ENCODE measurements around the gene GPATCH8. TPM values are rescaled to one million over a fixed set of nuclear protein-coding genes. Genes with fewer than 3 reads are reported as not detected.

The GPATCH8 gene
- total and polyA plus RNA-seq, 2 of the 8 experiments (the other 6 are each of a cell fraction or from before 2014, with no cell fraction given), result 20.5 to 58.1 TPM

DNA sequence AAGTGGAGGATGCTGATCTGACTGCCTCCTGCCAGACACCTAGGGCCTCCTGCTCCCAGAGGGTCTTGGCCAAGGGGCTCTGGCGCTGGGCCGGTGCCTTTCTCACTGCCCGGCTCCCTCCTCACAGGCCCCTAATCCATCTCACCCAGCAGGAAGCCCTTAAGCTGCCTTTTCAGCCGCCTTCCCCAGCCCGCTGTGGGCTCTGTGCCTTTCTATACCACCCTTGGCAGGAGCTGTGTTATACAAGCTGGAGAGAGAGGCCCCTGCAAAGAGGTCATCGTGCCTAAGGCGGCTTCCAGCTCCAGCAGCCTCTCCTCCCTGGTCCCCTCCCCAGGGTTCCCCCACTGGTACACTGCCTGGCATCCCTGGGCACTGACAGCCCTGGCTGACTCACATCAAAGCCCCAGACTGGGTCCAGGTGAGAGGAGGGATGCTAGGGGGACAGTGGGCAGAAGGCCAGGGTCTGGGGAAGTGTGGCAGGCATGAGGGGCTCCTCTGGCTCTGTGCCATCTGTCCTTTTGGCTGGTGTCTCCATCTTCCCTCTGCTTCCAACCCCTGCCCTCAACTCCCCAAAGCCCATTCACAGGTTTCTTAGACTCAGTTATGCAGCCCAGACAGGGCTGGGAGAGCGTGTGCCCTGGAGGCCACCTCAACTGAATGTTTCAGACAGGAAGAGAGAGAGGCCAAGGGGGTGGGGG is 38.8 kb upstream of the GPATCH8 start:
- Histone ChIP-seq H3K4ac (replicated peaks; ENCODE audit: insufficient read length, low read depth, low read length) (no peak overlapping the region), H2BK12ac (ENCODE audit: low read depth, low read length) (peak overlapping the region; percentile 78; the same call in 1 of the 2 replicates), H3K9ac (replicated peaks in 1 of 4; ENCODE audit: extremely low read depth in 1 of 4, low read depth in 3 of 4, low read length in 3 of 4) (no peak overlapping the region), H2BK15ac (ENCODE audit: low read length) (no peak overlapping the region), H3K23ac (ENCODE audit: insufficient read length) (no peak overlapping the region), H3K79me1 (ENCODE audit: low read depth, low read length) (no peaks in the 10 kb centered on the region; the same call in 1 of the 2 replicates), H3K4me2 (ENCODE audit: insufficient read depth in 1 of 2, low read depth in 2 of 2, low read length in 2 of 2) (peak overlapping the region; percentile 69 to 87), H4K8ac (ENCODE audit: extremely low read depth, insufficient read depth, low read length) (no peak overlapping the region), H3K4me1 (replicated peaks in 1 of 4; ENCODE audit: control insufficient read depth in 3 of 4, insufficient read depth in 4 of 4, low read length in 3 of 4) (peaks cover 25 to 52% (median 41%) of the 10 kb centered on the region in 4 experiments), H3K27me3 (replicated peaks in 1 of 4; ENCODE audit: control insufficient read depth in 3 of 4, extremely low read depth in 1 of 4, insufficient read depth in 3 of 4, low read length in 3 of 4) (peaks cover 11 to 72% (median 41%) of the 10 kb centered on the region in 4 experiments), H2BK20ac (ENCODE audit: low read length) (0 out of 2 replicates have a peak overlapping the region, but pooled peaks have one; percentile 48), H2BK5ac (ENCODE audit: low read depth, low read length) (peak overlapping the region; percentile 18; the same call in 1 of the 2 replicates), H4K5ac (ENCODE audit: insufficient read length, low read depth, low read length) (no peak overlapping the region), H3K36me3 (ENCODE audit: control insufficient read depth in 2 of 4, insufficient read depth in 4 of 4, low read length in 3 of 4) (no peaks in the 10 kb centered on the region), H3K27ac (ENCODE audit: low read depth, low read length) (no peak overlapping the region), H3K9me3 (ENCODE audit: insufficient read depth in 2 of 2, low read depth in 1 of 2, low read length in 1 of 2) (no peaks in the 10 kb centered on the region), H2AFZ (ENCODE audit: low read length) (no peak overlapping the region), H3K4me3 (ENCODE audit: extremely low read depth in 1 of 4, insufficient read depth in 2 of 4, low read depth in 3 of 4, low read length in 4 of 4) (peak overlapping the region in 3 of 4 experiments; percentile 20 to 50 (median 29); a peak in 5 of 8 replicates), H3K56ac (replicated peaks; ENCODE audit: insufficient read length, low read depth, low read length) (no peak overlapping the region), H2AK5ac (ENCODE audit: low read depth, low read length) (peak overlapping the region; percentile 68; the same call in 1 of the 2 replicates), H4K20me1 (replicated peaks in 1 of 2; ENCODE audit: control insufficient read depth in 1 of 2, insufficient read depth in 2 of 2, low read length in 2 of 2) (no peaks in the 10 kb centered on the region), H4K91ac (replicated peaks; ENCODE audit: insufficient read length, low read length) (peak overlapping the region; percentile 25), H3K23me2 (ENCODE audit: low read depth, low read length) (peaks cover 3% of the 10 kb centered on the region; the same call in 1 of the 2 replicates), H2BK120ac (replicated peaks; ENCODE audit: low read depth, low read length) (no peak overlapping the region), H3K18ac (ENCODE audit: extremely low read depth, low read length) (peak overlapping the region; percentile 80; the same call in 1 of the 2 replicates), H3K79me2 (ENCODE audit: control insufficient read depth in 1 of 2, insufficient read depth in 2 of 2, low read length in 2 of 2) (no peaks in the 10 kb centered on the region), H3K14ac (ENCODE audit: insufficient read length) (no peak overlapping the region)
- CTCF ChIA-PET (ENCODE audit: partially characterized antibody), result interaction anchor here (0.6 to 3.9 kb wide), 7 partner anchors 9 to 197 kb away, joined by 3 to 18 read pairs (median 4); partner anchors contain the start of gene GRN
- DNase-seq (ENCODE audit: low read depth in 1 of 2, low spot score in 2 of 2) (peak in 1 of 2 experiments; percentile 77), FAIRE-seq (peak; percentile 52)
- POLR2A ChIA-PET (ENCODE audit: partially characterized antibody), result interaction anchor here (0.6 to 14.7 kb wide), 9 partner anchors 8 to 93 kb away, joined by 3 to 219 read pairs (median 5); partner anchors contain the start of gene FZD2
- 0% methylated on average over 8 of the region's 8 CpGs; no CpG with 5 or more reads in 1 of the 2 experiments for WGBS, 2 experiments (ENCODE audit: extremely low coverage in 1 of 2, insufficient coverage in 1 of 2, insufficient read length in 1 of 2, insufficient replicate concordance in 2 of 2, low coverage in 1 of 2, low lambda C conversion rate in 2 of 2, missing lambda C conversion rate in 1 of 2)
- TF ChIP-seq RNF2 (IDR thresholded peaks at IDR 0.05; ENCODE audit: borderline replicate concordance, low read depth, low read length, missing control alignments, poor library complexity, severe bottlenecking) (no peak), BACH1 (IDR thresholded peaks at IDR 0.05; ENCODE audit: low read length) (no peak), TEAD4 (IDR thresholded peaks at IDR 0.05; ENCODE audit: low read depth, low read length) (0 out of 2 replicates have a peak, but pooled peaks have one; percentile 28), HDAC6 (IDR thresholded peaks at IDR 0.05; ENCODE audit: low read depth, low read length) (peak; percentile 19), EP300 (IDR thresholded peaks at IDR 0.05; ENCODE audit: borderline replicate concordance in 1 of 2, low read depth in 2 of 2, low read length in 2 of 2) (peak in 1 of 2 experiments; percentile 80; a peak in 1 of 3 replicates), EZH2 (IDR thresholded peaks at IDR 0.05; ENCODE audit: low read depth, low read length, severe bottlenecking) (no peak), BCL11A (IDR thresholded peaks at IDR 0.05; ENCODE audit: low read depth in 2 of 2, low read length in 2 of 2) (no peak), POLR2A (IDR thresholded peaks at IDR 0.05; ENCODE audit: control extremely low read depth in 1 of 2, low read depth in 2 of 2, low read length in 2 of 2) (no peak), TAF1 (IDR thresholded peaks at IDR 0.05; ENCODE audit: low read depth, low read length) (0 out of 2 replicates have a peak, but pooled peaks have one; percentile 33)
- TF ChIP-seq, protein P1, sequence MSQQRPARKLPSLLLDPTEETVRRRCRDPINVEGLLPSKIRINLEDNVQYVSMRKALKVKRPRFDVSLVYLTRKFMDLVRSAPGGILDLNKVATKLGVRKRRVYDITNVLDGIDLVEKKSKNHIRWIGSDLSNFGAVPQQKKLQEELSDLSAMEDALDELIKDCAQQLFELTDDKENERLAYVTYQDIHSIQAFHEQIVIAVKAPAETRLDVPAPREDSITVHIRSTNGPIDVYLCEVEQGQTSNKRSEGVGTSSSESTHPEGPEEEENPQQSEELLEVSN (IDR thresholded peaks at IDR 0.05), result 0 out of 2 replicates have a peak, but pooled peaks have one; percentile 34

Measured in H1 (cell line).